Measurements from ENCODE around the gene TIMM44. TPM values are rescaled to one million over a fixed set of nuclear protein-coding genes. Genes with fewer than 3 reads are reported as not detected.
A peak's percentile ranks its signal among the peaks of the same experiment; 100 is the strongest.

Gene TIMM44
- total RNA-seq, 1 experiment from 2014 or later: 114 TPM

- Histone ChIP-seq H3K27me3 (ENCODE audit: insufficient read depth, low read length) (peaks cover 16% of the 10 kb centered on the region; the same call in 1 of the 2 replicates), H3K4me2 (ENCODE audit: insufficient read depth, insufficient read length, low read length) (peak overlapping the region; percentile 3)
Observed at GRCh38 chr19:7915250-7916102, 28.0 kb downstream of the TIMM44 start.

More at GRCh38 chr19:7915250-7916102, 28.0 kb downstream of the TIMM44 start:
- Histone ChIP-seq H3K9ac (ENCODE audit: extremely low read depth, insufficient read length, low read length) (no peak overlapping the region), H3K79me2 (ENCODE audit: insufficient read depth, low read length) (no peaks in the 10 kb centered on the region), H3K23me2 (ENCODE audit: insufficient read length, low read depth, low read length, poor library complexity, severe bottlenecking) (peaks cover 17% of the 10 kb centered on the region), H2BK5ac (ENCODE audit: insufficient read length, low read length) (no peak overlapping the region), H2BK20ac (ENCODE audit: low read depth, low read length, poor library complexity, severe bottlenecking) (no peak overlapping the region), H2BK15ac (ENCODE audit: low read depth, low read length) (no peak overlapping the region), H3T11ph (ENCODE audit: low read length) (no peak overlapping the region), H4K5ac (ENCODE audit: insufficient read length, low read depth, low read length) (no peak overlapping the region), H3K4ac (ENCODE audit: low read depth, low read length) (no peak overlapping the region), H3K56ac (ENCODE audit: insufficient read length, low read depth, low read length) (no peak overlapping the region), H2BK12ac (ENCODE audit: insufficient read length, low read depth, low read length) (no peak overlapping the region), H2BK120ac (ENCODE audit: low read depth, low read length, poor library complexity, severe bottlenecking) (no peak overlapping the region), H3K9me3 (ENCODE audit: control insufficient read depth, low read depth, low read length) (no peaks in the 10 kb centered on the region), H2AK5ac (ENCODE audit: insufficient read length, low read length) (no peak overlapping the region), H4K20me1 (ENCODE audit: control insufficient read depth, insufficient read depth, insufficient read length) (no peaks in the 10 kb centered on the region), H3K27ac (ENCODE audit: insufficient read length, low read depth, low read length) (no peak overlapping the region), H3K14ac (ENCODE audit: insufficient read depth, low read length) (no peak overlapping the region), H4K91ac (ENCODE audit: insufficient read length, low read depth, low read length) (no peak overlapping the region), H3K18ac (ENCODE audit: insufficient read length, low read depth, low read length) (no peak overlapping the region), H3K79me1 (ENCODE audit: insufficient read depth, low read depth, low read length, poor library complexity, severe bottlenecking) (no peaks in the 10 kb centered on the region), H2AFZ (ENCODE audit: low read length) (no peak overlapping the region), H3K4me1 (ENCODE audit: insufficient read depth, low read length) (no peaks in the 10 kb centered on the region), H4K8ac (replicated peaks; ENCODE audit: insufficient read length, low read depth, low read length) (no peak overlapping the region), H3K23ac (ENCODE audit: insufficient read length, low read depth, low read length) (no peak overlapping the region)
- H3K36me3 Mint-ChIP-seq (ENCODE audit: insufficient read depth in 1 of 3, low read depth in 3 of 3): peaks cover 15 to 25% (median 21%) of the 10 kb centered on the region in 3 experiments; a peak in 6 of 7 replicates
- WGBS (ENCODE audit: extremely low coverage, insufficient read length, low lambda C conversion rate): no CpG with 5 or more reads among the region's 24 CpGs
- peaks cover 17 to 23% of the 10 kb centered on the region in 2 experiments for H3K4me1 Mint-ChIP-seq
- no peak for TF ChIP-seq CTCF (conservative IDR thresholded peaks at IDR 0.05)
- H3K27ac Mint-ChIP-seq: no peak overlapping the region
- H3K4me3 Mint-ChIP-seq: peak overlapping the region; percentile 53 to 91
- peaks cover 57% of the 10 kb centered on the region for H3K27me3 Mint-ChIP-seq (ENCODE audit: low read depth)
- no peaks in the 10 kb centered on the region; a peak in 1 of 5 replicates for H3K9me3 Mint-ChIP-seq
- DNase-seq: no peak
